H1 (cell line): Measurements from ENCODE around the gene NKAIN2. TPM values are rescaled to one million over a fixed set of nuclear protein-coding genes. Genes with fewer than 3 reads are reported as not detected.

Experiments used
- ASH2L ChIP-seq: fragments of 200-600, 300-600 bp; sonication (generic); IDR thresholded peaks from one replicate; pipeline ENCODE4 v1.7.1; 2017; ENCODE audit warnings: low read length
- BACH1 ChIP-seq: IDR thresholded peaks from 2 replicates; pipeline ENCODE4 v1.6.1; 2012; ENCODE audit warnings: low read length, improper control_type of control experiment
- CBX8 ChIP-seq: fragments of 300-800, 300-1000 bp; sonication (generic); IDR thresholded peaks from 2 replicates; pipeline ENCODE4 v1.7.1; 2016; ENCODE audit warnings: low read depth, low read length, borderline replicate concordance
- CHD1 ChIP-seq: IDR thresholded peaks from 2 replicates; pipeline ENCODE4 v1.6.1; 2012; ENCODE audit warnings: low read depth, low read length, improper control_type of control experiment
- GTF2F1 ChIP-seq: IDR thresholded peaks from 2 replicates; pipeline ENCODE4 v1.6.1; 2012; ENCODE audit warnings: low read depth, low read length, improper control_type of control experiment, borderline replicate concordance
- KDM4A ChIP-seq: IDR thresholded peaks from one replicate; pipeline ENCODE4 v1.7.1; 2012; ENCODE audit warnings: low read depth, mild to moderate bottlenecking, moderate library complexity, low read length, inconsistent platforms; ENCODE audit not compliant: severe bottlenecking
- NRF1 ChIP-seq: IDR thresholded peaks from 2 replicates; pipeline ENCODE4 v1.6.1; 2011; ENCODE audit warnings: mild to moderate bottlenecking, low read depth, low read length, improper control_type of control experiment
- SAP30 ChIP-seq: fragments of 300-600 bp; sonication (generic); IDR thresholded peaks from 2 replicates; pipeline ENCODE4 v1.7.1; 2012; ENCODE audit warnings: low read length, moderate library complexity, mild to moderate bottlenecking, inconsistent platforms; ENCODE audit not compliant: insufficient read depth, insufficient replicate concordance
- SUZ12 ChIP-seq: fragments of 200-600 bp; sonication (generic); IDR thresholded peaks from 2 replicates; pipeline ENCODE4 v1.6.1; 2012; ENCODE audit warnings: mild to moderate bottlenecking, inconsistent platforms, low read length, moderate library complexity, mixed read lengths
- TAF1 ChIP-seq: IDR thresholded peaks from 2 replicates; pipeline ENCODE4 v1.6.1; 2011; ENCODE audit warnings: mild to moderate bottlenecking, low read depth, low read length
- polyA plus RNA-seq, 7 experiments: library from polyadenylated mRNA; depleted of rRNA in 3 of 7; stranded (reverse) in 5 of 7; unstranded in 2 of 7; fragments of >200 nt in 5 of 7; fragments of 200-250 nt in 2 of 7; gene quantifications; 1 replicate in 5 of 7; 2 replicates in 1 of 7; 4 replicates in 1 of 7; pipeline versions ENCODE4 v1.2.1 to v1.2.3, GENCODE V29; 2011 to 2013; ENCODE audit warnings: missing spikeins in 2 of 7, mixed read lengths in 2 of 7
- total RNA-seq: library from RNA; stranded (reverse); fragmentation: NEBNext Ultra II Directional; extraction: Animal tissue kit (Norgen Biotek cat#: 25700); gene quantifications from 2 replicates; pipeline ENCODE4 v1.2.1, GENCODE V29; 2021
- TF ChIP-seq, protein P1 (sequence below): fragments of 300-600 bp; sonication (generic); IDR thresholded peaks from 2 replicates; pipeline ENCODE4 v1.7.1; 2012; ENCODE audit warnings: low read length, moderate library complexity, mild to moderate bottlenecking, inconsistent platforms; ENCODE audit not compliant: insufficient replicate concordance

Gene NKAIN2
- total and polyA plus RNA-seq, 2 of the 8 experiments (the other 6 are each of a cell fraction or from before 2014, with no cell fraction given): 0.20 to 0.34 TPM

DNA sequence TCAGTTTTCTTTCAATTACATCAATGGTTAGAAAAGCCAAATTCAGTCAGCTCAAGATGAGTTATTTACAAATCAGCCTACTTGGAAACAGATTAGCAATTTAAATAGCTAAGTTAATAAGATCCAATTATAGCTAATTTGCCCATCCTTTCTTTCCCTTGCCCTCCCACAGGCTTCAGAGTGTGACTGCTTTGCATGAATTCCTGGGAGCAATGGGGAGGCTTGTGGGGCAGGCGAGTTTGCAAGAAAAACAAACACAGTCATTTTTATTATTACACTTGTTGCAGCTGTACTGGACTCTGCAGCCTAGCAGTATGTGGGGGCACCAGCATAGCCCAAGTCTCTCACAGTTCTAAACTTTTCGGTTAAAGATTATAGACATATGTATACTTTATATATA lies 219.0 kb downstream of the NKAIN2 start (continued):
- TF ChIP-seq, protein P1, sequence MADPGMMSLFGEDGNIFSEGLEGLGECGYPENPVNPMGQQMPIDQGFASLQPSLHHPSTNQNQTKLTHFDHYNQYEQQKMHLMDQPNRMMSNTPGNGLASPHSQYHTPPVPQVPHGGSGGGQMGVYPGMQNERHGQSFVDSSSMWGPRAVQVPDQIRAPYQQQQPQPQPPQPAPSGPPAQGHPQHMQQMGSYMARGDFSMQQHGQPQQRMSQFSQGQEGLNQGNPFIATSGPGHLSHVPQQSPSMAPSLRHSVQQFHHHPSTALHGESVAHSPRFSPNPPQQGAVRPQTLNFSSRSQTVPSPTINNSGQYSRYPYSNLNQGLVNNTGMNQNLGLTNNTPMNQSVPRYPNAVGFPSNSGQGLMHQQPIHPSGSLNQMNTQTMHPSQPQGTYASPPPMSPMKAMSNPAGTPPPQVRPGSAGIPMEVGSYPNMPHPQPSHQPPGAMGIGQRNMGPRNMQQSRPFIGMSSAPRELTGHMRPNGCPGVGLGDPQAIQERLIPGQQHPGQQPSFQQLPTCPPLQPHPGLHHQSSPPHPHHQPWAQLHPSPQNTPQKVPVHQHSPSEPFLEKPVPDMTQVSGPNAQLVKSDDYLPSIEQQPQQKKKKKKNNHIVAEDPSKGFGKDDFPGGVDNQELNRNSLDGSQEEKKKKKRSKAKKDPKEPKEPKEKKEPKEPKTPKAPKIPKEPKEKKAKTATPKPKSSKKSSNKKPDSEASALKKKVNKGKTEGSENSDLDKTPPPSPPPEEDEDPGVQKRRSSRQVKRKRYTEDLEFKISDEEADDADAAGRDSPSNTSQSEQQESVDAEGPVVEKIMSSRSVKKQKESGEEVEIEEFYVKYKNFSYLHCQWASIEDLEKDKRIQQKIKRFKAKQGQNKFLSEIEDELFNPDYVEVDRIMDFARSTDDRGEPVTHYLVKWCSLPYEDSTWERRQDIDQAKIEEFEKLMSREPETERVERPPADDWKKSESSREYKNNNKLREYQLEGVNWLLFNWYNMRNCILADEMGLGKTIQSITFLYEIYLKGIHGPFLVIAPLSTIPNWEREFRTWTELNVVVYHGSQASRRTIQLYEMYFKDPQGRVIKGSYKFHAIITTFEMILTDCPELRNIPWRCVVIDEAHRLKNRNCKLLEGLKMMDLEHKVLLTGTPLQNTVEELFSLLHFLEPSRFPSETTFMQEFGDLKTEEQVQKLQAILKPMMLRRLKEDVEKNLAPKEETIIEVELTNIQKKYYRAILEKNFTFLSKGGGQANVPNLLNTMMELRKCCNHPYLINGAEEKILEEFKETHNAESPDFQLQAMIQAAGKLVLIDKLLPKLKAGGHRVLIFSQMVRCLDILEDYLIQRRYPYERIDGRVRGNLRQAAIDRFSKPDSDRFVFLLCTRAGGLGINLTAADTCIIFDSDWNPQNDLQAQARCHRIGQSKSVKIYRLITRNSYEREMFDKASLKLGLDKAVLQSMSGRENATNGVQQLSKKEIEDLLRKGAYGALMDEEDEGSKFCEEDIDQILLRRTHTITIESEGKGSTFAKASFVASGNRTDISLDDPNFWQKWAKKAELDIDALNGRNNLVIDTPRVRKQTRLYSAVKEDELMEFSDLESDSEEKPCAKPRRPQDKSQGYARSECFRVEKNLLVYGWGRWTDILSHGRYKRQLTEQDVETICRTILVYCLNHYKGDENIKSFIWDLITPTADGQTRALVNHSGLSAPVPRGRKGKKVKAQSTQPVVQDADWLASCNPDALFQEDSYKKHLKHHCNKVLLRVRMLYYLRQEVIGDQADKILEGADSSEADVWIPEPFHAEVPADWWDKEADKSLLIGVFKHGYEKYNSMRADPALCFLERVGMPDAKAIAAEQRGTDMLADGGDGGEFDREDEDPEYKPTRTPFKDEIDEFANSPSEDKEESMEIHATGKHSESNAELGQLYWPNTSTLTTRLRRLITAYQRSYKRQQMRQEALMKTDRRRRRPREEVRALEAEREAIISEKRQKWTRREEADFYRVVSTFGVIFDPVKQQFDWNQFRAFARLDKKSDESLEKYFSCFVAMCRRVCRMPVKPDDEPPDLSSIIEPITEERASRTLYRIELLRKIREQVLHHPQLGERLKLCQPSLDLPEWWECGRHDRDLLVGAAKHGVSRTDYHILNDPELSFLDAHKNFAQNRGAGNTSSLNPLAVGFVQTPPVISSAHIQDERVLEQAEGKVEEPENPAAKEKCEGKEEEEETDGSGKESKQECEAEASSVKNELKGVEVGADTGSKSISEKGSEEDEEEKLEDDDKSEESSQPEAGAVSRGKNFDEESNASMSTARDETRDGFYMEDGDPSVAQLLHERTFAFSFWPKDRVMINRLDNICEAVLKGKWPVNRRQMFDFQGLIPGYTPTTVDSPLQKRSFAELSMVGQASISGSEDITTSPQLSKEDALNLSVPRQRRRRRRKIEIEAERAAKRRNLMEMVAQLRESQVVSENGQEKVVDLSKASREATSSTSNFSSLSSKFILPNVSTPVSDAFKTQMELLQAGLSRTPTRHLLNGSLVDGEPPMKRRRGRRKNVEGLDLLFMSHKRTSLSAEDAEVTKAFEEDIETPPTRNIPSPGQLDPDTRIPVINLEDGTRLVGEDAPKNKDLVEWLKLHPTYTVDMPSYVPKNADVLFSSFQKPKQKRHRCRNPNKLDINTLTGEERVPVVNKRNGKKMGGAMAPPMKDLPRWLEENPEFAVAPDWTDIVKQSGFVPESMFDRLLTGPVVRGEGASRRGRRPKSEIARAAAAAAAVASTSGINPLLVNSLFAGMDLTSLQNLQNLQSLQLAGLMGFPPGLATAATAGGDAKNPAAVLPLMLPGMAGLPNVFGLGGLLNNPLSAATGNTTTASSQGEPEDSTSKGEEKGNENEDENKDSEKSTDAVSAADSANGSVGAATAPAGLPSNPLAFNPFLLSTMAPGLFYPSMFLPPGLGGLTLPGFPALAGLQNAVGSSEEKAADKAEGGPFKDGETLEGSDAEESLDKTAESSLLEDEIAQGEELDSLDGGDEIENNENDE: no peak
- TF ChIP-seq SAP30 (no peak), ASH2L (no peak), BACH1 (no peak), KDM4A (no peak), SUZ12 (no peak), CHD1 (no peak), CBX8 (no peak), GTF2F1 (no peak), NRF1 (no peak), TAF1 (no peak)
